Neural cell (in vitro differentiated cells): Measurements from ENCODE around the gene SH3RF2. TPM values are rescaled to one million over a fixed set of nuclear protein-coding genes. Genes with fewer than 3 reads are reported as not detected.

ENCODE experiments used
- H2AFZ ChIP-seq: fragments of 200-600, 300-800 bp; sonication (generic), shearing (Covaris generic); 2 replicates; pipeline ENCODE4 v1.6.0; 2014; ENCODE audit warnings: low read depth, mild to moderate bottlenecking, antibody characterized with exemption, low read length, moderate library complexity
- H3F3A ChIP-seq: fragments of 200-600 bp; shearing (Covaris generic); 2 replicates; pipeline ENCODE4 v1.6.1; 2016; ENCODE audit warnings: mild to moderate bottlenecking, moderate library complexity, mixed read lengths, antibody characterized with exemption, low read length; ENCODE audit not compliant: insufficient read depth, poor library complexity, severe bottlenecking
- H3K27ac ChIP-seq: fragments of 200-600, 300-800 bp; sonication (generic), shearing (Covaris generic); 2 replicates; pipeline ENCODE4 v1.5.1; 2014; ENCODE audit warnings: mild to moderate bottlenecking, low read length, moderate library complexity
- H3K27me3 ChIP-seq: fragments of 300-800, 200-600 bp; sonication (generic), shearing (Covaris generic); 2 replicates; pipeline ENCODE4 v1.6.0; 2014; ENCODE audit warnings: mild to moderate bottlenecking, low read depth, low read length, moderate library complexity; ENCODE audit not compliant: insufficient read depth
- H3K36me3 ChIP-seq: fragments of 300-800, 200-600 bp; sonication (generic), shearing (Covaris generic); 2 replicates; pipeline ENCODE4 v1.5.1; 2014; ENCODE audit warnings: mild to moderate bottlenecking, antibody characterized with exemption, low read length, moderate library complexity; ENCODE audit not compliant: insufficient read depth
- H3K4me2 ChIP-seq: fragments of 300-800, 200-600 bp; sonication (generic), shearing (Covaris generic); 2 replicates; pipeline ENCODE4 v1.6.0; 2014; ENCODE audit warnings: mild to moderate bottlenecking, low read length
- H3K4me3 ChIP-seq: fragments of 300-800, 200-600 bp; sonication (generic), shearing (Covaris generic); 2 replicates; pipeline ENCODE4 v1.5.1; 2014; ENCODE audit warnings: mild to moderate bottlenecking, low read length, moderate library complexity
- H3K79me2 ChIP-seq: fragments of 200-600 bp; shearing (Covaris generic); replicated peaks from 2 replicates; pipeline ENCODE4 v1.6.0; 2014; ENCODE audit warnings: mild to moderate bottlenecking, low read length, moderate library complexity; ENCODE audit not compliant: insufficient read depth
- H3K9ac ChIP-seq: fragments of 300-800, 200-600 bp; sonication (generic), shearing (Covaris generic); 2 replicates; pipeline ENCODE4 v1.6.1; 2016; ENCODE audit warnings: mild to moderate bottlenecking, low read length, mixed read lengths
- H3K9me2 ChIP-seq: fragments of 200-600 bp; shearing (Covaris generic); 2 replicates; pipeline ENCODE4 v1.6.1; 2016; ENCODE audit warnings: mild to moderate bottlenecking, low read length, mixed read lengths; ENCODE audit not compliant: insufficient read depth
- H3K9me3 ChIP-seq: fragments of 200-600, 300-800 bp; sonication (generic), shearing (Covaris generic); 2 replicates; pipeline ENCODE4 v1.6.1; 2016; ENCODE audit warnings: mild to moderate bottlenecking, mixed run types, low read length, moderate library complexity, mixed read lengths
- H4K20me1 ChIP-seq: fragments of 200-600 bp; shearing (Covaris generic); 2 replicates; pipeline ENCODE4 v1.6.1; 2016; ENCODE audit warnings: mild to moderate bottlenecking, mixed run types; ENCODE audit not compliant: insufficient read depth
- EP300 ChIP-seq: fragments of 450-650 bp; conservative IDR thresholded peaks from 2 replicates; pipeline ENCODE4 v1.6.1; 2014; ENCODE audit warnings: antibody characterized with exemption, mild to moderate bottlenecking, moderate library complexity; ENCODE audit not compliant: poor library complexity, severe bottlenecking
- EZH2 ChIP-seq: fragments of 200-600, 300-800 bp; shearing (Covaris generic), sonication (generic); IDR thresholded peaks from 2 replicates; pipeline ENCODE4 v1.6.1; 2014; ENCODE audit warnings: antibody characterized with exemption, low read length, borderline replicate concordance, mild to moderate bottlenecking; ENCODE audit not compliant: insufficient read depth, poor library complexity, severe bottlenecking
- MXI1 ChIP-seq: fragments of 450-650 bp; conservative IDR thresholded peaks from 2 replicates; pipeline ENCODE4 v1.6.1; 2014; ENCODE audit warnings: antibody characterized with exemption, mild to moderate bottlenecking; ENCODE audit not compliant: poor library complexity, severe bottlenecking
- POLR2AphosphoS5 ChIP-seq: IDR thresholded peaks from 2 replicates; pipeline ENCODE4 v1.6.1; 2012
- RAD21 ChIP-seq: fragments of 450-650 bp; conservative IDR thresholded peaks from 2 replicates; pipeline ENCODE4 v1.6.1; 2014; ENCODE audit warnings: antibody characterized with exemption, mild to moderate bottlenecking, moderate library complexity
- SMC3 ChIP-seq: fragments of 450-650 bp; conservative IDR thresholded peaks from 2 replicates; pipeline ENCODE4 v1.6.1; 2014; ENCODE audit warnings: antibody characterized with exemption, mild to moderate bottlenecking, moderate library complexity; ENCODE audit not compliant: poor library complexity
- TAF1 ChIP-seq: IDR thresholded peaks from 2 replicates; pipeline ENCODE4 v1.6.1; 2012; ENCODE audit warnings: low read depth
- polyA plus RNA-seq: library from polyadenylated mRNA; depleted of rRNA; stranded (reverse); fragments of >200 nt; gene quantifications from 2 replicates; pipeline ENCODE4 v1.2.3, GENCODE V29; 2014
- TF ChIP-seq, protein P1 (sequence below): IDR thresholded peaks from 2 replicates; pipeline ENCODE4 v1.6.1; 2012; ENCODE audit warnings: borderline replicate concordance
- TF ChIP-seq, protein P2 (sequence below): fragments of 450-650 bp; IDR thresholded peaks from 2 replicates; pipeline ENCODE4 v1.5.1; 2014; ENCODE audit warnings: antibody characterized with exemption, mild to moderate bottlenecking, moderate library complexity; ENCODE audit not compliant: poor library complexity, severe bottlenecking

SH3RF2 gene
- polyA plus RNA-seq, 1 donor from 2014 or later, result not detected

DNA sequence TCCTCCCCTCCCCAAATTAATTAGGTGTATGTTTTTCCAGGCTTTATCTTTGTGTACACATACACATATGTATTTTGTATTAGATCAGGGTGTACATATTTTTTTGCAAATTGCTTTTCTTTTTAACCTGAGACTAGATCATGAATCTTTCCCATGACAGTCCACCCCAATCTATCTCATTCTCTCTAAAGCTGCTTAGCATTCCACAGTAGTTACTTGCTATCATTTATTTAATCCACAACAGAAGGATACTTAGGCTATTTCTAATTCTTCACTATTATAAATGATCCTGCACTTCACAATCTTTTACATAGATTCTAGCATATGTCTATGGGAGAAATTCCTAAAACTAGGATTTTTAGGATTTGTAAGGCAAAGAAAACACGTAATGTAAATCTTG is 43.9 kb downstream of the SH3RF2 start:
- H3K27me3 ChIP-seq, result no peaks in the 10 kb centered on the region
- H3F3A ChIP-seq, result no peaks in the 10 kb centered on the region
- no peak overlapping the region for H3K4me2 ChIP-seq
- no peaks in the 10 kb centered on the region for H4K20me1 ChIP-seq
- H3K9ac ChIP-seq, result no peak overlapping the region
- H3K36me3 ChIP-seq, result no peaks in the 10 kb centered on the region
- no peak overlapping the region for H3K4me3 ChIP-seq
- TF ChIP-seq, protein P1, sequence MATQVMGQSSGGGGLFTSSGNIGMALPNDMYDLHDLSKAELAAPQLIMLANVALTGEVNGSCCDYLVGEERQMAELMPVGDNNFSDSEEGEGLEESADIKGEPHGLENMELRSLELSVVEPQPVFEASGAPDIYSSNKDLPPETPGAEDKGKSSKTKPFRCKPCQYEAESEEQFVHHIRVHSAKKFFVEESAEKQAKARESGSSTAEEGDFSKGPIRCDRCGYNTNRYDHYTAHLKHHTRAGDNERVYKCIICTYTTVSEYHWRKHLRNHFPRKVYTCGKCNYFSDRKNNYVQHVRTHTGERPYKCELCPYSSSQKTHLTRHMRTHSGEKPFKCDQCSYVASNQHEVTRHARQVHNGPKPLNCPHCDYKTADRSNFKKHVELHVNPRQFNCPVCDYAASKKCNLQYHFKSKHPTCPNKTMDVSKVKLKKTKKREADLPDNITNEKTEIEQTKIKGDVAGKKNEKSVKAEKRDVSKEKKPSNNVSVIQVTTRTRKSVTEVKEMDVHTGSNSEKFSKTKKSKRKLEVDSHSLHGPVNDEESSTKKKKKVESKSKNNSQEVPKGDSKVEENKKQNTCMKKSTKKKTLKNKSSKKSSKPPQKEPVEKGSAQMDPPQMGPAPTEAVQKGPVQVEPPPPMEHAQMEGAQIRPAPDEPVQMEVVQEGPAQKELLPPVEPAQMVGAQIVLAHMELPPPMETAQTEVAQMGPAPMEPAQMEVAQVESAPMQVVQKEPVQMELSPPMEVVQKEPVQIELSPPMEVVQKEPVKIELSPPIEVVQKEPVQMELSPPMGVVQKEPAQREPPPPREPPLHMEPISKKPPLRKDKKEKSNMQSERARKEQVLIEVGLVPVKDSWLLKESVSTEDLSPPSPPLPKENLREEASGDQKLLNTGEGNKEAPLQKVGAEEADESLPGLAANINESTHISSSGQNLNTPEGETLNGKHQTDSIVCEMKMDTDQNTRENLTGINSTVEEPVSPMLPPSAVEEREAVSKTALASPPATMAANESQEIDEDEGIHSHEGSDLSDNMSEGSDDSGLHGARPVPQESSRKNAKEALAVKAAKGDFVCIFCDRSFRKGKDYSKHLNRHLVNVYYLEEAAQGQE, result no peak
- no peak for TF ChIP-seq MXI1
- no peak for TF ChIP-seq POLR2AphosphoS5
- no peak for TF ChIP-seq RAD21
- TF ChIP-seq, protein P2, sequence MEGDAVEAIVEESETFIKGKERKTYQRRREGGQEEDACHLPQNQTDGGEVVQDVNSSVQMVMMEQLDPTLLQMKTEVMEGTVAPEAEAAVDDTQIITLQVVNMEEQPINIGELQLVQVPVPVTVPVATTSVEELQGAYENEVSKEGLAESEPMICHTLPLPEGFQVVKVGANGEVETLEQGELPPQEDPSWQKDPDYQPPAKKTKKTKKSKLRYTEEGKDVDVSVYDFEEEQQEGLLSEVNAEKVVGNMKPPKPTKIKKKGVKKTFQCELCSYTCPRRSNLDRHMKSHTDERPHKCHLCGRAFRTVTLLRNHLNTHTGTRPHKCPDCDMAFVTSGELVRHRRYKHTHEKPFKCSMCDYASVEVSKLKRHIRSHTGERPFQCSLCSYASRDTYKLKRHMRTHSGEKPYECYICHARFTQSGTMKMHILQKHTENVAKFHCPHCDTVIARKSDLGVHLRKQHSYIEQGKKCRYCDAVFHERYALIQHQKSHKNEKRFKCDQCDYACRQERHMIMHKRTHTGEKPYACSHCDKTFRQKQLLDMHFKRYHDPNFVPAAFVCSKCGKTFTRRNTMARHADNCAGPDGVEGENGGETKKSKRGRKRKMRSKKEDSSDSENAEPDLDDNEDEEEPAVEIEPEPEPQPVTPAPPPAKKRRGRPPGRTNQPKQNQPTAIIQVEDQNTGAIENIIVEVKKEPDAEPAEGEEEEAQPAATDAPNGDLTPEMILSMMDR, result no peak
- TF ChIP-seq EZH2, result no peak
- no peak for TF ChIP-seq SMC3
- TF ChIP-seq TAF1, result no peak
- no peak for TF ChIP-seq EP300
- no peaks in the 10 kb centered on the region for H3K9me2 ChIP-seq
- H2AFZ ChIP-seq, result no peak overlapping the region
- H3K79me2 ChIP-seq, result no peaks in the 10 kb centered on the region
- no peak overlapping the region for H3K27ac ChIP-seq
- no peaks in the 10 kb centered on the region for H3K9me3 ChIP-seq

DNA sequence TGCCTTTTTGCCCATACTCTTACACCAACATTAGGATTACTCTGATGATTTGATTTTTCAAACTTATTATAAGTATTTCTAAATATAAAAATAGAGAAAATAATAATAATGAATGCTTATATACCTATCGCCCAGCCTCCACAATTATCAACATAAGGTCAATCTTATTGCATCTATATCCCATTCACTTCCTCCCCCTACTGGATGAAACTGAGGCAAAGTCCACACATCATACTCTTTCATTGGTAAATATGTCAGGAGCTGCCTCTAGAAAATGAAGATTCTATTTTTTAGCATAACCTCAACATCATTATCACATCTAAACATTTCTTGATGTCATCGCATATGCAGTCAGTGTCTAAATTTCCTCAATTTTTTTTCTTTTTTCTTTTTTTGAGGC is 44.3 kb downstream of the SH3RF2 start:
- no peaks in the 10 kb centered on the region for H3K79me2 ChIP-seq
- H3K4me3 ChIP-seq, result no peak overlapping the region
- H3K27me3 ChIP-seq, result no peaks in the 10 kb centered on the region
- no peaks in the 10 kb centered on the region for H3K9me2 ChIP-seq
- TF ChIP-seq, protein P1, result no peak
- TF ChIP-seq RAD21 (no peak), EP300 (no peak), POLR2AphosphoS5 (no peak), MXI1 (no peak), SMC3 (no peak), TAF1 (no peak), EZH2 (no peak)
- TF ChIP-seq, protein P2, result no peak
- no peaks in the 10 kb centered on the region for H3K36me3 ChIP-seq
- H4K20me1 ChIP-seq, result no peaks in the 10 kb centered on the region
- no peak overlapping the region for H3K4me2 ChIP-seq
- no peak overlapping the region for H3K9ac ChIP-seq
- no peaks in the 10 kb centered on the region for H3K9me3 ChIP-seq
- no peak overlapping the region for H2AFZ ChIP-seq
- no peaks in the 10 kb centered on the region for H3F3A ChIP-seq
- no peak overlapping the region for H3K27ac ChIP-seq
